GM23248 (cell line): Measurements from ENCODE around the gene KRT33B. TPM values are rescaled to one million over a fixed set of nuclear protein-coding genes. Genes with fewer than 3 reads are reported as not detected.

Experiments
- DNase-seq: peaks from one replicate; pipeline ENCODE4 v3.0.0-alpha.2; 2015
- H2AFZ ChIP-seq: fragments of 200-600 bp; sonication (generic); 2 replicates; pipeline ENCODE4 v1.6.1; 2016; ENCODE audit warnings: antibody characterized with exemption
- H3F3A ChIP-seq: fragments of 200-600 bp; sonication (generic); 2 replicates; pipeline ENCODE4 v1.6.1; 2016; ENCODE audit warnings: mild to moderate bottlenecking, antibody characterized with exemption, mixed run types; ENCODE audit not compliant: insufficient read depth
- H3K27ac ChIP-seq: fragments of 200-600 bp; sonication (generic); 2 replicates; pipeline ENCODE4 v1.5.1; 2016; ENCODE audit warnings: mild to moderate bottlenecking
- H3K27me3 ChIP-seq: fragments of 200-600 bp; sonication (generic); replicated peaks from 2 replicates; pipeline ENCODE4 v1.6.1; 2016; ENCODE audit warnings: mild to moderate bottlenecking; ENCODE audit not compliant: insufficient read depth
- H3K36me3 ChIP-seq: fragments of 200-600 bp; sonication (generic); 2 replicates; pipeline ENCODE4 v1.6.1; 2016; ENCODE audit warnings: low read depth, mild to moderate bottlenecking
- H3K4me1 ChIP-seq: fragments of 200-600 bp; sonication (generic); 2 replicates; pipeline ENCODE4 v1.6.1; 2016; ENCODE audit warnings: mild to moderate bottlenecking; ENCODE audit not compliant: insufficient read depth
- H3K4me2 ChIP-seq: fragments of 200-600 bp; sonication (generic); one replicate; pipeline ENCODE4 v1.6.1; 2016; ENCODE audit warnings: mild to moderate bottlenecking; ENCODE audit not compliant: unreplicated experiment
- H3K4me3 ChIP-seq: fragments of 200-600 bp; sonication (generic); 2 replicates; pipeline ENCODE4 v1.5.1; 2016; ENCODE audit warnings: mild to moderate bottlenecking
- H3K79me2 ChIP-seq: fragments of 200-600 bp; sonication (generic); 2 replicates; pipeline ENCODE4 v1.6.1; 2016; ENCODE audit warnings: mild to moderate bottlenecking; ENCODE audit not compliant: insufficient read depth
- H3K9ac ChIP-seq: fragments of 200-600 bp; sonication (generic); 2 replicates; pipeline ENCODE4 v1.6.1; 2016; ENCODE audit warnings: mild to moderate bottlenecking
- H3K9me2 ChIP-seq: fragments of 200-600 bp; sonication (generic); 2 replicates; pipeline ENCODE4 v1.6.1; 2016; ENCODE audit warnings: mixed run types, mild to moderate bottlenecking, moderate library complexity; ENCODE audit not compliant: insufficient read depth
- H3K9me3 ChIP-seq: fragments of 200-600 bp; sonication (generic); one replicate; pipeline ENCODE4 v1.6.1; 2017; ENCODE audit warnings: low read depth
- H4K20me1 ChIP-seq: fragments of 200-600 bp; sonication (generic); 2 replicates; pipeline ENCODE4 v1.6.0; 2016; ENCODE audit not compliant: insufficient read depth
- EZH2 ChIP-seq: fragments of 200-600 bp; sonication (generic); IDR thresholded peaks from 2 replicates; pipeline ENCODE4 v1.6.1; 2018; ENCODE audit warnings: antibody characterized with exemption, mild to moderate bottlenecking; ENCODE audit not compliant: insufficient read depth, poor library complexity, severe bottlenecking
- EZH2phosphoT487 ChIP-seq: fragments of 200-600 bp; sonication (generic); IDR thresholded peaks from 2 replicates; pipeline ENCODE4 v1.6.1; 2018; ENCODE audit warnings: antibody characterized with exemption, moderate library complexity, mild to moderate bottlenecking, low read depth; ENCODE audit not compliant: insufficient read depth
- WGBS, 2 experiments: methylation state at CpG; one replicate each; pipeline ENCODE4 v1.1.6; 2015 to 2017; ENCODE audit warnings: low lambda C conversion rate in 2 of 2, low coverage in 1 of 2; ENCODE audit errors: missing lambda C conversion rate in 2 of 2; 5-methylcytosine and 5-hydroxymethylcytosine counted together
- in situ Hi-C: fragments of 300-500 bp; cut with MboI; formaldehyde crosslinking; loops from 2 replicates; pipeline ENCODE4 v1.15.0; 2020
- polyA plus RNA-seq: library from polyadenylated mRNA; unstranded; fragments of >200 nt; fragmentation: Nextera tagmentation; extraction: Ambion mirVana; gene quantifications from 2 replicates; pipeline ENCODE4 v1.2.1, GENCODE V29; 2016
- total RNA-seq: library from RNA; depleted of rRNA; stranded (reverse); fragments of >200 nt; shearing (Covaris generic); gene quantifications from 2 replicates; pipeline ENCODE4 v1.2.3, GENCODE V29; 2014

The KRT33B gene
- total and polyA plus RNA-seq, 2 experiments from 2014 or later, result 0.76 to 1.0 TPM

DNA sequence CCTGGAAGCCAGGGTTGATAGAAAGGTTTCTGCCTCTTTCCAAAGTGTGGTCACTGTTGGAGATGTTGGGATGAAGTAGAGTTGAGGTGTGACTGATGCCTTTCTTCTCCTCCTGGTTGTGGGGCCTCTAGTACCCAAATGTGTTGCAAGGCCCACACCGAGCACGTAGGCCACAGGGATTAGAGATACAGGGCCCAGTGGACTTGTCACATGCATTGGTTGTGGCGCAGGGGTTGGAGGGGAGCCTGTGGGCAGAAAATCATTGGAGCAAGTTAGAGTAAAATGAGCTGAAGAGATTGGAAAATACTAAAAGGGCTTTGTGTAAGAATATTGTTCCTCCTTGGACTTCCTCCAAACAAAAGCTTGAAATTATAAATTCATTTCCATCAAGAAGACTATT is 23.6 kb downstream of the KRT33B start:
- Histone ChIP-seq H3K4me3 (no peak overlapping the region), H3K9ac (no peak overlapping the region), H3K4me1 (no peaks in the 10 kb centered on the region), H3K9me3 (no peaks in the 10 kb centered on the region), H4K20me1 (no peaks in the 10 kb centered on the region), H3F3A (no peaks in the 10 kb centered on the region), H3K4me2 (no peak overlapping the region), H3K36me3 (no peaks in the 10 kb centered on the region), H3K27me3 (no peaks in the 10 kb centered on the region), H2AFZ (no peak overlapping the region), H3K79me2 (no peaks in the 10 kb centered on the region), H3K9me2 (no peaks in the 10 kb centered on the region), H3K27ac (no peak overlapping the region)
- 92 to 95% methylated on average over 3 of the region's 3 CpGs for WGBS, 2 experiments
- in situ Hi-C loops, result loop anchor here (25.0 kb wide), 1 partner anchor 316 kb away; no protein-coding TSS in a partner anchor
- no peak for DNase-seq
- TF ChIP-seq EZH2, result no peak
- TF ChIP-seq EZH2phosphoT487, result no peak

DNA sequence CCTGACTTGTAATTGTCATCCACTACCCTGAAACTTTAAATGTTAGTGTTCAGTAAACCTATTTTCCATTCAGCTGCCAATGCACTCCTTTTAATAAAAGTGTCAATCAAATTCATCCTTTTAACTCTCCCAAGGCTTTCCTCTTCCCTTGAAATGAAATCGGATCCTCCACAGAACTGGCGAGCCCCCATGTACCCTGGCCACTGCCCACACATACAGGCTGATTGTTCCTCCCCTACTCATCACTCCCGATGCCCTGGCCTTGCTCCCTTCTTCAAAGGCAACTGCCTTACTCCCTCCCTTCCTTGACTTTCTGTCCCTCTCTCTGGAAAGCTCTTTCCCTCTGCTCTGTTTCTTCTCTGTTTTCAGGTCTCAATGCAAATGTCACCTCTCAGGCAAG is 26.6 kb downstream of the KRT33B start:
- H4K20me1 ChIP-seq, result no peaks in the 10 kb centered on the region
- H3K27me3 ChIP-seq, result no peaks in the 10 kb centered on the region
- no peak overlapping the region for H3K4me3 ChIP-seq
- no peaks in the 10 kb centered on the region for H3K79me2 ChIP-seq
- in situ Hi-C loops, result loop anchor here (25.0 kb wide), 1 partner anchor 319 kb away; no protein-coding TSS in a partner anchor
- H3F3A ChIP-seq, result peaks cover 11% of the 10 kb centered on the region; the same call in 1 of the 2 replicates
- no peak overlapping the region for H3K9ac ChIP-seq
- no peaks in the 10 kb centered on the region for H3K4me1 ChIP-seq
- 45 to 55% methylated on average over 3 of the region's 3 CpGs for WGBS, 2 experiments
- DNase-seq, result no peak
- no peaks in the 10 kb centered on the region for H3K36me3 ChIP-seq
- no peaks in the 10 kb centered on the region for H3K9me3 ChIP-seq
- H3K27ac ChIP-seq, result no peak overlapping the region
- no peak overlapping the region for H3K4me2 ChIP-seq
- no peaks in the 10 kb centered on the region for H3K9me2 ChIP-seq
- TF ChIP-seq EZH2phosphoT487 (no peak), EZH2 (no peak)
- H2AFZ ChIP-seq, result no peak overlapping the region

DNA sequence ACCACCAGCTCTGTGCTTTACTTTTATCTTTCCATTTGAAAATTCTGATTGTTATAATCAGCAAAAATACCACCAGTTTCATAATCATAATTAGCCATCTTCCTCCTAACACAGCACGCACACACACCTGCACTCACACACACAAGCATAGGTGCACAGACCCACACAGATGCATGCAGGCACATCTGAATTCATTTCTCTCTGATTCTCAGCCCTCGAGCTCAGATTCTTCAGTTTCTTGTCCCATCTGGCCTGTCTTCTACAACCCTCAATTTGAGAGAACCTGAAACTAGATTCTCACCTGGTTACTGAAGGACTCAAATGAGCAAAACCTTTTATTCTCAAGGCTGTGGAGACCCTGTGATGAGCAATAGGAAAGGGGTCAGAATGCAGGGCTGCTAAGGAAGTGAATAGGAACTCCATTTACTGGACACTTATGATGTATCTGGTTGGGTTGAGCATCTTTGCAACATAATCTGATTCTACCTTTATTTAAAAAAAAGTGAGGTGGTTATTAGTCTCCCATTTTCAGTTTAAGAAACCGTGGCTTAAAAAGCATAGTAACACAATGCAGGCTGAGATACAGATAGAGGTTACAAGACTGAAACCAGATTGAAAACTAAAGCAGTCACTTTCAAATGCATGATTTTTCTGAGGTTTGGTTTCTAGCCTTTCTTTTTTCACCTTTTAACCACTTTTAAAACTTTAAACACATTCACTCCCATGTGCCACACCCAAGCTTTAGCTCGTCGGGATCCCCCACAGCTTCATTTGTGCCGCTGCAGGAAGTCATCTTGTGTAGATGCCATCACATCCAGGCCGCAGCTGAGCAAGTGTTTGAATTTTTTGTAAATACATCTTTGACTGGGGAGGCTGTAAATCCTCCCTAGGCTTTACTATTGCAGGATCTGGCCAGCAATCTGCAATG is 28.4 kb downstream of the KRT33B start:
- in situ Hi-C loops, result loop anchor here (25.0 kb wide), 1 partner anchor 321 kb away; no protein-coding TSS in a partner anchor
- H3K36me3 ChIP-seq, result no peaks in the 10 kb centered on the region
- no peak overlapping the region for H3K4me2 ChIP-seq
- DNase-seq, result no peak
- no peaks in the 10 kb centered on the region for H3K9me3 ChIP-seq
- no peak overlapping the region for H3K9ac ChIP-seq
- no peak overlapping the region for H3K27ac ChIP-seq
- no peak for TF ChIP-seq EZH2
- TF ChIP-seq EZH2phosphoT487, result no peak
- no peaks in the 10 kb centered on the region for H3K27me3 ChIP-seq
- H3K4me1 ChIP-seq, result no peaks in the 10 kb centered on the region
- 70 to 71% methylated on average over 7 of the region's 7 CpGs for WGBS, 2 experiments
- no peaks in the 10 kb centered on the region for H3K9me2 ChIP-seq
- no peaks in the 10 kb centered on the region for H3K79me2 ChIP-seq
- no peak overlapping the region for H2AFZ ChIP-seq
- H3K4me3 ChIP-seq, result no peak overlapping the region
- peaks cover 11% of the 10 kb centered on the region; the same call in 1 of the 2 replicates for H3F3A ChIP-seq
- no peaks in the 10 kb centered on the region for H4K20me1 ChIP-seq

DNA sequence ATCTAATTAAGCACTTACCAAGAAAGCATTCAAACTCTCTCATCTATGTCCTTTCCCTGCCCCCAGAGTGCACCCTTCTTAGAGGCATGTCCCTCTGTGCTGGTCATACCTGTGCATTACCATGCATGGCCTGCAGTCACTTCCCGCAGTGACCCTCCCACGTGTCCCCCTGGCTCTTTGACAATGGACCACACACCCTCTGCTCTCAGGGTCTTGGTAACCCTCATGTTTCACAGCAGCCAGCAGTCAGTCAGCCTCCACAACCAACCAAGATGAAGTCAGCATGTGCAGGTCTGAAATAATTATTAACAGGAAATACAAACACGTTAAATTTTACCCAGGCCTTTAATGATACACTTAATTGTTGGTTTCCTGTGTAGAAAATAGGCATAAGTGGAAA is 29.1 kb downstream of the KRT33B start:
- 12 to 14% methylated on average over 3 of the region's 3 CpGs for WGBS, 2 experiments
- in situ Hi-C loops, result loop anchor here (25.0 kb wide), 1 partner anchor 322 kb away; no protein-coding TSS in a partner anchor
- H3K27ac ChIP-seq, result no peak overlapping the region

More for the DNA sequence above, 29.1 kb downstream of the KRT33B start:
- Histone ChIP-seq H3K27me3 (no peaks in the 10 kb centered on the region), H3K9me2 (no peaks in the 10 kb centered on the region), H3K9me3 (no peaks in the 10 kb centered on the region), H3F3A (peaks cover 11% of the 10 kb centered on the region; the same call in 1 of the 2 replicates), H2AFZ (no peak overlapping the region), H3K79me2 (no peaks in the 10 kb centered on the region), H3K36me3 (no peaks in the 10 kb centered on the region), H4K20me1 (no peaks in the 10 kb centered on the region), H3K9ac (no peak overlapping the region), H3K4me2 (no peak overlapping the region), H3K4me3 (no peak overlapping the region), H3K4me1 (no peaks in the 10 kb centered on the region)
- TF ChIP-seq EZH2phosphoT487 (no peak), EZH2 (no peak)
- no peak for DNase-seq
